ENCODE results near the gene PIN4.

- TF ChIP-seq CTCF (IDR thresholded peaks at IDR 0.05) (no peak), POLR2A (IDR thresholded peaks at IDR 0.05) (no peak)
Observed at GRCh38 chrX:72230290-72230689, 48.7 kb downstream of the PIN4 start.
